NB4 (cell line): Measurements from ENCODE around the gene LAMA3.
A peak's percentile ranks its signal among the peaks of the same experiment; 100 is the strongest.

Experiments
- CTCF ChIP-seq: IDR thresholded peaks from one replicate; pipeline ENCODE4 v1.5.1; 2012; ENCODE audit warnings: low read depth, low read length
- MAX ChIP-seq: IDR thresholded peaks from 2 replicates; pipeline ENCODE4 v1.6.1; 2011; ENCODE audit warnings: low read depth, low read length
- MYC ChIP-seq: IDR thresholded peaks from 2 replicates; pipeline ENCODE4 v1.6.1; 2011; ENCODE audit warnings: low read depth, low read length
- POLR2A ChIP-seq: IDR thresholded peaks from 2 replicates; pipeline ENCODE4 v1.6.1; 2011; ENCODE audit warnings: mild to moderate bottlenecking; ENCODE audit not compliant: insufficient read length; ENCODE audit errors: extremely low read depth

- TF ChIP-seq CTCF (peak; percentile 33), POLR2A (no peak), MYC (no peak), MAX (no peak)
These were observed 14.1 kb downstream of the LAMA3 start for GRCh38 chr18:23703057-23703986.
